Type B pancreatic cell (in vitro differentiated cells): ENCODE measurements around the gene NSD2. TPM values are rescaled to one million over a fixed set of nuclear protein-coding genes. Genes with fewer than 3 reads are reported as not detected.
"Not testable (repeated sequence)": the region's sequence is repeated elsewhere in the genome, so short reads cannot be mapped to it uniquely, and the experiment has no call there.

Experiments used
- DNase-seq: peaks from one replicate; pipeline ENCODE4 v3.0.0; 2021; ENCODE audit warnings: mixed read lengths; ENCODE audit not compliant: unreplicated experiment; ENCODE audit errors: extremely low spot score
- H3K27ac Mint-ChIP-seq: 2 replicates; pipeline ENCODE4 v1.8.0; 2021; ENCODE audit warnings: mild to moderate bottlenecking, mixed read lengths
- H3K27me3 Mint-ChIP-seq: 2 replicates; pipeline ENCODE4 v1.8.0; 2021; ENCODE audit warnings: mixed read lengths
- H3K36me3 Mint-ChIP-seq: 2 replicates; pipeline ENCODE4 v1.8.0; 2021; ENCODE audit warnings: mixed read lengths
- H3K4me1 Mint-ChIP-seq: one replicate; pipeline ENCODE4 v1.8.0; 2021; ENCODE audit warnings: mixed read lengths; ENCODE audit not compliant: unreplicated experiment
- H3K4me3 Mint-ChIP-seq: 2 replicates; pipeline ENCODE4 v1.8.0; 2021; ENCODE audit warnings: mild to moderate bottlenecking, mixed read lengths
- H3K9me3 Mint-ChIP-seq: 2 replicates; pipeline ENCODE4 v1.8.0; 2021; ENCODE audit warnings: mixed read lengths
- CTCF ChIP-seq: fragments of 200-600 bp; sonication (generic); conservative IDR thresholded peaks from 2 replicates; pipeline ENCODE4 v1.5.0; 2021; ENCODE audit warnings: antibody characterized with exemption, mild to moderate bottlenecking
- total RNA-seq: library from RNA; stranded (reverse); gene quantifications from 2 replicates; pipeline ENCODE4 v1.2.1, GENCODE V29; 2021; ENCODE audit warnings: low replicate concordance

NSD2 gene
- total RNA-seq, 1 donor from 2014 or later = 156 TPM

GRCh38 chr4:1910643-1911042 lies 39.5 kb downstream of the NSD2 start:
- peak; percentile 77 for TF ChIP-seq CTCF
- H3K4me3 Mint-ChIP-seq = no peak overlapping the region
- DNase-seq = no peak
- no peaks in the 10 kb centered on the region for H3K9me3 Mint-ChIP-seq
- peak overlapping the region; percentile 9 for H3K27ac Mint-ChIP-seq
- H3K27me3 Mint-ChIP-seq = no peaks in the 10 kb centered on the region
- H3K4me1 Mint-ChIP-seq = peaks cover 19% of the 10 kb centered on the region
- H3K36me3 Mint-ChIP-seq = peaks cover 18% of the 10 kb centered on the region

GRCh38 chr4:1911316-1911715 lies 40.1 kb downstream of the NSD2 start:
- Mint-ChIP-seq H3K4me1 (peaks cover 19% of the 10 kb centered on the region), H3K36me3 (peaks cover 18% of the 10 kb centered on the region)
- H3K27ac Mint-ChIP-seq, H3K4me3 Mint-ChIP-seq, DNase-seq, H3K27me3 Mint-ChIP-seq, H3K9me3 Mint-ChIP-seq: not testable (repeated sequence)

- no peak overlapping the region for H3K27ac Mint-ChIP-seq
- peaks cover 17% of the 10 kb centered on the region for H3K36me3 Mint-ChIP-seq
- no peak for TF ChIP-seq CTCF
- no peaks in the 10 kb centered on the region for H3K4me1 Mint-ChIP-seq
- no peaks in the 10 kb centered on the region for H3K9me3 Mint-ChIP-seq
- no peak overlapping the region for H3K4me3 Mint-ChIP-seq
- H3K27me3 Mint-ChIP-seq = no peaks in the 10 kb centered on the region
- DNase-seq = no peak
These were observed 51.6 kb downstream of the NSD2 start for GRCh38 chr4:1922821-1923220.

GRCh38 chr4:1927675-1928074 lies 56.5 kb downstream of the NSD2 start:
- Mint-ChIP-seq H3K9me3 (no peaks in the 10 kb centered on the region), H3K27me3 (no peaks in the 10 kb centered on the region), H3K36me3 (peaks cover 15% of the 10 kb centered on the region), H3K4me1 (no peaks in the 10 kb centered on the region), H3K27ac (no peak overlapping the region), H3K4me3 (no peak overlapping the region)
- TF ChIP-seq CTCF = no peak
- DNase-seq = no peak

- TF ChIP-seq CTCF = no peak
- DNase-seq = no peak
- Mint-ChIP-seq H3K4me3 (no peak overlapping the region), H3K27me3 (no peaks in the 10 kb centered on the region), H3K36me3 (peaks cover 11% of the 10 kb centered on the region), H3K9me3 (no peaks in the 10 kb centered on the region), H3K4me1 (no peaks in the 10 kb centered on the region), H3K27ac (peak overlapping the region; percentile 70)
These were observed 57.4 kb downstream of the NSD2 start for GRCh38 chr4:1928356-1929239.

- peaks cover 10% of the 10 kb centered on the region for H3K36me3 Mint-ChIP-seq
- H3K4me3 Mint-ChIP-seq = no peak overlapping the region
- DNase-seq = no peak
- TF ChIP-seq CTCF = no peak
- H3K4me1 Mint-ChIP-seq = no peaks in the 10 kb centered on the region
- H3K27ac Mint-ChIP-seq = no peak overlapping the region
- no peaks in the 10 kb centered on the region for H3K9me3 Mint-ChIP-seq
- no peaks in the 10 kb centered on the region for H3K27me3 Mint-ChIP-seq
These were observed 61.5 kb downstream of the NSD2 start for GRCh38 chr4:1932736-1933135.
